GOT3 (cell line): ENCODE measurements around the gene TNK1.

ENCODE experiments used
- DNase-seq: peaks from one replicate; lab custom pipeline; 2025; ENCODE audit warnings: mixed read lengths; lab: John Stamatoyannopoulos, UW

TNK1 gene

GRCh38 chr17:7435676-7436555 is 55.0 kb downstream of the TNK1 start:
- DNase-seq = no peak

GRCh38 chr17:7436556-7437368 is 55.9 kb downstream of the TNK1 start:
- no peak for DNase-seq

GRCh38 chr17:7437369-7437863 is 56.5 kb downstream of the TNK1 start:
- DNase-seq = no peak

GRCh38 chr17:7437950-7438614 is 57.2 kb downstream of the TNK1 start:
- DNase-seq = no peak

GRCh38 chr17:7438656-7439460 is 58.0 kb downstream of the TNK1 start:
- DNase-seq = no peak
